Stimulated activated CD4-positive, alpha-beta T cell treated with anti-CD3 and anti-CD28 coated beads, Interleukin-4, amount 100 ng/mL, for 48 hours (primary cell): ENCODE measurements around the gene ACTR10.
"Not testable (repeated sequence)": the region's sequence is repeated elsewhere in the genome, so short reads cannot be mapped to it uniquely, and the experiment has no call there.

Experiments
- DNase-seq, 2 donors: peaks; one replicate each; pipeline ENCODE4 v3.0.0-alpha.2; 2020; ENCODE audit warnings: low read depth in 2 of 2

Gene ACTR10

DNA sequence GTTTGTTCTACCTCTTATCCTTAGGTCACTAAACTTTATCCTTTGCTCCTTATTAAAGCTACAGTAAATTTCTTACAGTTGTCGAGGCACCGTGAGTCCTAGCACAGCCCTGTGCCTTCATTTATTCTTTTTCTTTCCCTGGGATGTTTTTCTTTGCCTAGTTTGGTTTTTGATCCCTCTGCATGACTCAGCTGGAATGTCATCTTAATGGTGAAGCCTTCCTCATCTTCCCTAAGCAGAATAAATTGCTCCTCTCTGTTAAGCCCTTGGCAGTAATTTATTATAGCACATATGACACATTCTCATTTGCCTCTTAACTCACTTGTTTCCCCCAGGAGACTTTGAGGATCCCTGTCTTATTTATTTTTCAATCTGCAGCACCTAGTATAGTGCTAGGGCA, 16.6 kb downstream of the ACTR10 start:
- no peak for DNase-seq

DNA sequence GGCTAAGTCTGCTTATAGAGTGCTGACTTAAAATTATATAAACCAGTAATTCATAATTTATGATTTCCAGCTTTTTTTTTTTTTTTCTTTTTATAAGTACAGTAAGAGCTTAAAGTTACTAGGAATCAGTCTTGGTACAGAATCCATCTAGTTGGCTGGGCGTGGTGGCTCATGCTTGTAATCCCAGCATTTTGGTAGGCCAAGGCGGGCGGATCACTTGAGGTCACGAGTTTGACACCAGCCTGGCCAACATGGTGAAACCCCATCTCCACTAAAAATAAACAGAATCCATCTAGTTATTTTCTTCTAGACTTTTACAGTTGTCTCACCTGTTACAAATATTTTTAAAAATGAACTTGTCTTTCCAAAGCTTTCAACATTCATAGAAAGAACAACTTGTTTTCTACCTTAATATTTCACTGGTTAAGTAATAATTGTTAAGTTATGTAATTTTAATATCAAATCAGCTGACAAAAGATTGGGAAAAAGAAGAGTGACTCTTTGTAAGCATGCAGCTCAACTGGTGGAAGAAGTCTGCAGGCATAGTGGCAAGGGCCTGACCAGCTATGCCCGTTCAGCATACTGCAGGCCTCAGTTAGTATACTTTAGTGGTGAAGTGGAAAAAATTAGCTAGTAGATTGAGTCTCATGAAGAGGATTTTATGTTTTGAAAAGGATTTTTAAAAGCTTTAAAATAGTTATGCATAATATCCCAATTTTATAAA, 27.3 kb downstream of the ACTR10 start:
- no peak for DNase-seq

DNA sequence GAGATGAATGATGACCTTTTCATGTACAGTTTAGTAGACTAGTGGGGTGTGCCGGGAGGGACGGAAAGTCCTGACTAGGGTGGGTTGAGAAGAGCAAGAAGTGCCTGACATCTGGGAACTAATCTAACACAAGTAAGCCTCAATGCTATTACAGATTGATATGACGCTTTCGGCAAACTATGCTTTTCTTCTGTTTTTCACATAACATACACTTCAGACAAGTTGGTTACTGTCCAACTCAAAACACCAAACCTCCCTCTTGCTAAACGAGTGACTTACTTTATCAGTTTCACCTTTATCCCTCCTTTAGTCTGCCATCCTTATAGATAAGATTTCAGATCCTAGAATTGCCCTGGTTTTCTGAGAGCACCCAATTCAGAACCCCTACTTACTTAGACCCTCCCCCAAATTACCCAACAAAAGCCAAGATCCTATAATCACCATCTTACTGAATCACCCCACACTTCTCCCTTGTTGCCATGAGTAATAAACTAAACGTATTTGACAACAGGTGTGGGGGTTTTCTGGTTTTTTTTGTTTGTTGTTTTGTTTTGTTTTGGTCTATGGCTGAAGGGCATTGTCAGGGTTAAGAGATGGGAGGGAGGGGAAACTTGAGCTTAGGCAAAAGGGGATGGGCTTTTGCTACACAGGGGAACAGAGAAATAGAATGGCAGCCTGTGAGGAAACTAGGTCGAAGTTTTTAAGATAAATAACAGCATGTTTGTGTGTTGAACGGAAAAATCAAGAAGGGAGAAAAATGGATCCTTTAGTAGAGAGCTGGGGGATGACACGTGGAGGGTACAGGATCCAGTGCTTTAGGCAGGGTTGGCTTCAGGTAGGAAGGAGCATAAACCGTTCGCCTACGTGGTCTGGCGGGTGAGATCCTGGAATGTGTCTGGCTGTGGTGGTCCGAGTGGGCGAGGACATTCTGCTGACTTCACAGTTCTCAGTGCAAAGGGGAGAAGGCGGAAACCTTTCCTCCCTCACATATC, 38.6 kb downstream of the ACTR10 start:
- DNase-seq, result no peak

DNA sequence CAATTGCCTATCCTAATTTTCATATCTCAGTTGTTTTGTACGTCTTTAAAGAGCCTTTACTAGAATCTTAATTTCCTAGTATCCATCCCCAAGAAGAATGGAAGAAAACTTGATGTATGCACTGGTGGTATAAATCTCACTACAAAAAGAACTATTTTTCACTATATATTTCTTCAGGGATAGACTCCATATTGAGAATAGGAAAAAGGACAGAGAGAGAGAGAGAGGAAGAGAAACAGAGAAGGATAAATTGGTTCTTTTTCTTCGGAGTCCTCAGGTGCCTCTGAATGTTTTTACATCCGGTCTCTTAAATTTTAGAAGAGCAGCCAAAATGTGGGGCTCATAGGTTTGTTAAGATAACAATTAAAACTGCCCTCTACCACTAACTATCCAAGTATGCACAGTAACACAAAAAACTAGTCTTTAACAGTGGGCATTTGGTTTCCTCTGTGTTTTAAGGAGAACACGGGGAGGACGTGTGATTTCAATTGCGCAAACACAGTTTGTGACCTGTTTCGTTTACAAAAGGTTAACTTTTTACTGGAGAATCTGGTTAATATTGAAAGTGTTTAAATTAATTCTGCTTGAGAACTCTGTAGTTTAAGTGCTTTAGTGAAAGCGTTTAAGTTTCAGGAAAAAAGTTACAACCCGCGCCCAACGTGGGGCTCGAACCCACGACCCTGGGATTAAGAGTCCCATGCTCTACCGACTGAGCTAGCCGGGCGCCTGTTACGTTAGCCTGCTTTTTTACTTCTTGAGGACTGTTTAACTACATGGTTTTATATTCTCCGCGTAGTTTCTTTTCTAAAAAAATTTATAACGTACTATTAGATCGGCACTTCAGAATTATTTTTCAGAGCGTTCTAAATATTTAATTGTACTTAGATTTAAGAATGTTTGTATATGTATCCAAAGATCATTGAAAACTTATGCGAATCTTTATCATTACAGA, 39.6 kb downstream of the ACTR10 start:
- DNase-seq, result peak; percentile 63 to 85

DNA sequence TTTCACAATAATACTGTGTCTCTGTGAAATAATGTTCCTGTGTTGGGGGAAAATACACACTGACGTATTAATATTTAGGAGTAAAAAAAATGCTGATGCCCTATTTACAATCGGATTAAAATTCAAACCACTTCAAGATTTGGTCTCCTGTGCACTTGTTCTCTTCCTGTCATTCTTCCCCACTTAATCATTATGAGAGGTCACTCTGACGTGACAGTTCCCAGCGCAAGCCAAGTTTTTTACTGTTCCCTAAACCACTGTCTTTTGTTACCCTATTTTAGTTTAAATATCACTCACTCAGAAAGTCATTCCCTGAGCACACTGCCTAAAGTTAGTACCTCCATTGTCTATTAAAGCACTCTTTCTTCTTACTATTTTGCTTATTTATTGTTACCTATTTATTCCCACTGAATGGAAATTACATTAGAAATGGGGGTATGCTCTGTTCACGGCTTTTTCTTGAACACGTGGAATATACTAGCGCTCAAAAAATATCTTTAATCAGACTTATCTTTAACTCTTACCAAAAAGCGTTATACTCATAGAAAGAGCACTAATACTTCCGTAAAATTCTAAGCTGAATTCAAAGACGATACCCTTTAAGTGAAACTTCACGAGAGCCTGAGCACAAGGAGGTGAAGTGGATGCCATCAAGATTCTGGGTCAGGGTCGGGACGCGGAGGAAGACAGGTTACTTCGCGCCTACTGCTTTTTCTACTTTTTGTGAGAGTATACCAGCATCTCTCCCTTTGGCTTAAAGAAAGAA, 44.0 kb downstream of the ACTR10 start:
- no peak for DNase-seq

DNA sequence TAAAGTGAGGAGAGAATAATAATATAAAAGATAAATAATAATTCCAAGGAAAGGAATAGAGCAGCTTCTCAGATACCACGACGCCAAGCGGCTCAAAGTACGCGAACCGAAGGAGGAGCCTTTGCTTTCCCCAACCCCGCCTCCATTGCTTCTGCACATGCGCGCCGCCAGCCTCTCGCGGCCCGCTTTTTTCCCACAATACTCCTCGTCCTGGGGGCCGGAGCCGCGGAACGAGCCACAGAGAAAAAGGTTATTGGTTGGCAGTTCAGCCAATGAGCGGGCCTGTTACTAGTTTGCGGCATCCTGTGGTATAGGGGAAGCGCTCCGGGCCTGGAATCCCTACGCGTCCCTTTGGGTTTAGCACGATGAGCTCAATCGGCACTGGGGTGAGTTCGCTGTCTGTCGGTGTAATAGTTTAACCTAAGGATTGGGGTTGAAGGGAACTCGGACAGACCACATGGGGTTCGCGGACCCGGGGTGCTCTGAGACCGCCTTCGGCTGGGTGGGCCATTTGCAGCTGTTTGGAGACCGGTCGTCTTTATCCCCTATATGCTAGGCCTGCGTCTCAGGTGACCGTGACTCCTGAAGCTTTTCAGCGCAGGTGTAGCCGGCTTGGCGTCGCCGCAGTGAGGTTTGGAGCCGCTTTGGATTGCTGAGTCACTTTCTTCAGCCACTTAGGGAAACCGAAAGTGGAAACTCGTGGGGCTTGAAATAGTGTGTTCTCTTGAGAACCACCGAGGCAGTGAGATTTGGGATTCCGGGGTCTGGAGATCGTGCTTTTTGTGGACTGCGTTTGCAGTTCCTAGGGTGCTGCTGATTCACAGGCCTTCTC, 44.8 kb downstream of the ACTR10 start, which contains the start of gene PSMA3:
TSS of gene PSMA3 (plus strand) at position 288 of the 832 bp plus-strand sequence. CDS start at position 366, 78 bp downstream.
- peak; percentile 94 to 97 for DNase-seq

DNA sequence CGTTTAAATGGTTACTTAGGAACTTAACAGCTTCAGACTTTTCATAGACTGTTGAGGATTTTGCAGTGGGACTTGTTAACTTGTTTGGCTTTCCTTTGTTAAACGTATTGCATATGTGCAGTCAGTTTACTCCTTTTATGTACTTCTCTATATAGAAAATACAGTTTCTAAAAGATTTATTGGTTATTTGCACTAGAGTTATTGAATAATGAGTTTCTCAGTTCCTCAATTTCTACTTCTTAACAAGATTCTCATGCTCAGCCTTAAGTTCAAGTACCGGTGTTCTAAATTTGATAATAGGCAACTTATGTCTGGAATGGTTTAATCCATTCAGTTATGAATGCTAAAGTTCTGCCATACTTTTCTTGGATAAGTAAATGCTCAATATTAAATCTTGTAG, 45.6 kb downstream of the ACTR10 start:
- no peak for DNase-seq

DNA sequence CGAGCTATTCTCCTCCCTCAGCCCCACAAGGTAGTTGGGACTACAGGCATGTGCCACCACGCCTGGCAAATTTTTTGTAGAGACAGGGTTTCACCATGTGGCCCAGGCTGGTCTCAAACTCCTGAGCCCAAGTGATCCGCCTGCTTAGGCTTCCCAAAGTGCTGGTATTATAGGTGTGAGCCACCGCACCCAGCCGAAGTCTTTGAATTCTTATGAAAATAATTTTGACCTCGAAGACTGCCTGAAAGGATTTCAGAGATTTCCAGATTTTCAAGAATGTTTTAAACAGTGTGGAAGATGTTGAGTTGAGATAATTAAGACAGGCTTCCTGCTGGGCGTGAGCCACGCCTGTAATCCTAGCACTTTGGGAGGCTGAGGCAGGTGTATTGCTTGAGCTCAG, 49.7 kb downstream of the ACTR10 start:
- no peak for DNase-seq

DNA sequence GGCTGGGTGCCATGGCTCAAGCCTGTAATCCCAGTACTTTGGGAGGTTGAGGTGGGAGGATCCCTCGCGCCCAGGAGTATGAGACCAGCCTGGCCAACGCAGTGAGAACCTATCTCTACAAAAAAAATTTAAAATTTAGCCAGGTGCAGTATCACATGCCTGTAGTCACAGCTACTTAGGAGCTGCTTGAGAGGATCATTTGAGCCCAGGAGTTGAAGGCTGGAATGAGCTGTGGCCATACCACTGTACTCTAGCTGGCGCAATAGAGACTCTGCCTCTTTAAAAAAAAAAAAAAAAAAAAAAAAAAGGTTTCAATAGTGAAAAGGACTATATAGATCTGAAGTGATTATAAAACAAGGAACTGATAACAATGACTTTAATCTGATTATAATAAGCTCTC, 58.2 kb downstream of the ACTR10 start:
- DNase-seq, result no peak

DNA sequence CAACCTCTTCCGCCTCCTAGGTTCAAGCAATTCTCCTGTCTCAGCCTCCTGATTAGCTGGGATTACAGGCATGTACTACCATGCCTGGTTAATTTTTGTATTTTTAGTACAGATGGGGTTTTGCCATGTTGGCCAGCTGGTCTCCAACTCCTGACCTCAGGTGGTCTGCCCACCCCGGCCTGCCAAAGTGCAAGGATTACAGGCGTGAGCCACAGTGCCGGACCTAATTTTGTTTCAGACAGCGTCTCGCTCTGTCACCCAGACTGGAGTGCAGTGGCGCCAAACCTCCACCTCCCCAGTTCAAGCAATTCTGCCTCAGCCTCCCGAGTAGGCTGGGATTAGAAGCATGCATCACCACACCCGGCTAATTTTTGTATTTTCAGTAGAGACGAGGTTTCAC, 62.1 kb downstream of the ACTR10 start:
- not testable (repeated sequence) for DNase-seq

DNA sequence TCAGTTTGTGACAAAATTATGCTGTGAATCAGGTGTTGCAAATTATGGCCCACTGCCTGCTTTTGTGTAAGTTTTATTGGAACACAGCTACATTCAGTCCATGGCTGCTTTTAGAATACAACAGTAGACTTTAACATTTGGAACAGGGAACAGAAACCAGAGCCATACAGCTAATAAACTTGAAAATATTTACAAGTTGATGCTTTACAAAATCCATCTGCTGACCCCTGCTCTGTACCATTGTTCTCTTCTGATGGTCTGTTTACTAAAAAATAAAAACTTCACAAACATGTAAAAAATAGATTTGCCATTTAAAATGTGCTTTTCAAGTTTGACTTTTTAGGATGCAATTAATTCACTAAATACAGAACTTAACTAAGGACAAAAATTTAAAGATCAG, 65.5 kb downstream of the ACTR10 start:
- DNase-seq, result no peak

DNA sequence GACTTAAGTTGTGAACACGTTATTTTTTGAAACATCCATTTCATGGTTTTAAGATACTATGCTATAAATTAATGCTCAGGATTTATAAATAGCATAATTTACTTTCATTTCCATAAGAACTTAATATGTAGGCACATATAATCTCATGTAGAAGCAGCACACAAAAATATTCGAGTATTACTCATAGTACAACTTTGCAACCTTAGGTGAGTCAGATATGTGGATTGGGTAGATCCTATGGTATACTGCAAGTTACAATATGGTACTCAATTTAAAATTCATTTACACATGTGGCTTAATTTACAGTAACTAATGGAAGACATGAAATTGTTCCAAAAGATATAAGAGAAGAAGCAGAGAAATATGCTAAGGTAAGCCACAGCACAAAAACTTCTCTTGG, 70.7 kb downstream of the ACTR10 start:
- DNase-seq, result no peak

DNA sequence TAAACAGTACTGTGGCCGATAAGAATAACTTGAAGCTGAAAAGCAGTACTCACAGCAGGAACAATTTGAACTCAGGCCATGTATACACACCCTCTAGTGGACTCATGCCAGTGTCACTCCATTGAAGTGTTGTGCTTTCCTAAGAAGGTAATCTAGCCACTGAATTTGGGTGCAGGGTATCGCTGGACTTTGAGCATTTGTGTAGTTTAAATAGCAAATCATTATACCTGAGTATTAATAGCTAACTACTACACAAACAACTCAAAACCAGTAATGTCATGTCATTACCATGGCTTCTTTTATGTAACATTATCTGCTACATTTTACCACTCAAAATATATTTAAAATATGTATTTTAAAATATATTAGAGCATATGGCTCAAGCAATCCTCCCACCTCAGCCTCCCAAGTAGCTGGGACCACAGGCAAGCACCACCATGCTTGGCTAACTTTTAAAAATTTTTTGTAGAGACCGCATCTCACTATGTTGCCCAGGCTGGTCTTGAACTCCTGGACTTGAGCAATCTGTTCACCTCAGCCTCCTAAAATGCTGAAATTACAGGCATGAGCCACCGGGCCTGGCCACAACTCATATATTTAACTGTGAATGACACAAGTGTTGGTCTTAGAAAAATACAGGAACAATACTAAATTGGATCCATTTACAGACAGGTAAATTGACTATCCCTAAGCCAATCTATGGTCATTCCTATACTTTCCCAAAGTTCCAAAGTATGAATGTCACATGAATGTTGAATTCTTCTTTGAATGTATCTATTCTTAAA, 72.8 kb downstream of the ACTR10 start:
- DNase-seq, result no peak

DNA sequence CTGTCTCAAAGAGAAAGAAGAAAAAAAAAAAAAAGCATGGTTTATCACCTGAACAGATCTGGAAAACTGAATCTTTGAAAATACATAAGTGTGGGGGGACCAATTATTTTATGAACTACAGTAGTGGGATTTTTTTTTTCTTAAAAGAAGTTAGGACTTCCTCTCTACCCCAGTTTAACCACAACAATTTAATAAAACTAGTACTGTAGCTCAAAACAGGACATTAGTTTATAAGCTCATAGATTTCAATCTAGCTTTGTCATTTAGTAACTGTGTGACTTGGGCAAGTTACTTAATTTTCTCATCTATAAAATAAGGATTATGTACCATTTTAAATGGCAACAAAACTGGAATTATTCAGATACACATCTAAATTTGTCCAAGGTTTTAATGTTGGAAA, 74.9 kb downstream of the ACTR10 start:
- no peak for DNase-seq

DNA sequence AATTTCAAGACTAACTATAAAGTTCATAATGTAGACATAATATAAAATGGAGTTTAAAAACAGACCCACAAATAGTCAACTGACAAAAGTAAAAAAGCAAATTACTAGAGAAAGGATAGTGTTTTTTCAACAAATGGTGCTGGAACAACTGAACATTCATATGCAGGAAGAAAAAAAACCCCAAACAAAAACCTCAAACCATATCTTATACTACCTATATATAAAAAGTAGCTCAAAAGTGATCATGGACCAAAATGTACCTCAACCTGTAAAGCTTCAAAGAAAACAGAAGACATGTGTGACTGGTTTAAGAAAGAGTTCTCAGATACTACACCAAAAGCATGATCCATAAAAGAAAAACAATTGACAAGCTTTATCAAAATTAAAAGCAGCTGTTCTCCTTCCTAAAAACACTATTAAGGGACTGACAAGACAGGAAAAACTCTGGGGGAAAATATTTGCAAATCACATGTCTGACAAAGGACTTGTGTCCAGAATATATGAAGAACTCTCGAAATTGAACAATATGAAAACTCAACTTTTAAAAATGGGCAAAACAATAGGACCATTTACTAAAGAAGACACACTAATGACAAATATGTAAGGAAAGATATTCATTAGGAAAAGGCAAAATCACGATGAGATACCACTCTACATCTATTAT, 75.7 kb downstream of the ACTR10 start:
- no peak for DNase-seq

DNA sequence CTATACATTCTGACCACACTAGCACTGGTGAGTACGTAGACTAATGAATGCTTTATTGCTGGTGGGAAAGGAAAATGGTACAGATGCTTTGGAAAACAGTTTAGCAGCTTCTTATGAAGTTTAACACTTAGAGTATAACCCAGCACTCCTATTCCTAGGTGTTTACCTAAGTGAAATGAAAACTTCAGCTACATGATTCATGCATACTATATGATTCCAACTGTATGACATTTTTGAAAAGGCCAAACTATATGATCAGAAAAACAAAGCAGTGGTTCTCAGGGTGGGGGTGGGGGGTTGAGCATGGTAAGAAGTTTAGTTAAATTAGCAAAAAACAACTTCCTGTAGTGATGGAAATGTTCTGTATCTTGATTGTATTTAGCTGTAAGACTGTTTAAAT, 76.3 kb downstream of the ACTR10 start:
- DNase-seq, result no peak

DNA sequence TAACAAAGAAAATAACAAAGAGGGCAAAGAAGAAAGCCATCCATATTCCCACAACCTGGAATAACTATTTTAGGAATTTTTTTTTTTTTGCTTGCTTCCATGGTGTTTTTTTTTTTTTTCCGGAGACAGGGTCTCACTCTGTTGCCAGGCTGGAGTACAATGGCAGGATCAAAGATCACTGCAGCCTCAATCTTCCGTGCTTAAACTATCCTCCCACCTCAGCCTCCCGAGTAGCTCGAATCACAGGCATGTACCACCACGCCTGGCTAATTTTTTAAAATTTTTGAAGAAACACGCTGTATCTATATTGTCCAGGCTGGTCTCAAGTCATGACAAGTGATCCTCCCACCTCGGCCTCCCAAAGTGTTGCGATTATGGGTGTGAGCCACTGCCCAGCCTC, 78.2 kb downstream of the ACTR10 start:
- no peak for DNase-seq

DNA sequence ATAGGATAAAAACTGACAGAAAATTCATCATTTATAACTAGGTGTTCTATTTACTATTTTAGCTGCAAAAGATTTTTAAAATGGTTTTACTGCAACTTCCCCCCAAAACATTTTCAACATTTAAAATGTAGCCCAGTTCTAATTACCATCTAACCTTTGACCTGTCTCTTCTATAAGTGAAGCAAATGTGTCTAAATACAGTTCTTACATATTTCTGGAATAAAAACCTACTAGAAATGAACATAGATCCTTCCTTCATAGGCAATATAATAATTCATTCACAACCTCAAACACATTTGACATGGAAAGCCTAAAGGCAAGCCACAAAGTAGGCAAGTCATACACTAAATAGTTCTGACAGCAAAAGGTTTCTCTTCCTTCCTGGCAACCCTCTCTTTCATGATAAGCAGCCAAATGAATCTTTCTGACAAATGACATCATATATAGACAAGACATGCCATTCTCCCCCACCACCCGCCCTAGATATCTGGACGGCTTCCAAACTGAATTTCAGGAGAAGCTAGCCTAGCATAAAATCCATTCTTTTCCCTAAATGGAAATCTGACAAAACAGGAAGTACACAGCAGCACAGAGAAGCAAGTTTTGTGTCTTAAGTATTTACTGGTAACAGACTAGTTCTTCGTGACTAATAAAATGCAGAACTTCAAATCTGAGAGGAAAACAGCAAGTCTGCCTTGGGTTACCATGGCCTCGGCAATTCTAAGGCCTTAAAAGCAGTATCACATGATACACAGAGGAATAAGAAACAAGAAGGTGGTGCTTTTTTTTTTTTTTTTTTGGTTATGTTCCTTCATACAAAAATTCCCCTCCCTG, 81.2 kb downstream of the ACTR10 start:
- no peak for DNase-seq
